Skeletal muscle tissue (tissue), 4 donors: ENCODE data around the gene TCF12. TPM values are rescaled to one million over a fixed set of nuclear protein-coding genes. Genes with fewer than 3 reads are reported as not detected.

Experiments used
- H3K27ac ChIP-seq: one replicate; pipeline ENCODE4 v1.7.0; 2013; ENCODE audit warnings: mild to moderate bottlenecking, low read depth, low read length, inconsistent platforms
- H3K27me3 ChIP-seq, 3 donors: one replicate each; pipeline ENCODE4 v1.7.0; 2013; ENCODE audit warnings: low read length in 3 of 3; ENCODE audit not compliant: control insufficient read depth in 3 of 3, insufficient read depth in 3 of 3
- H3K36me3 ChIP-seq, 3 donors: one replicate each; pipeline ENCODE4 v1.7.0; 2013; ENCODE audit warnings: low read length in 3 of 3; ENCODE audit not compliant: control insufficient read depth in 3 of 3, insufficient read depth in 3 of 3
- H3K4me1 ChIP-seq, 3 donors: one replicate each; pipeline ENCODE4 v1.7.0; 2013; ENCODE audit warnings: low read length in 3 of 3, mild to moderate bottlenecking in 3 of 3; ENCODE audit not compliant: control insufficient read depth in 3 of 3, insufficient read depth in 3 of 3
- H3K4me3 ChIP-seq, 3 donors: one replicate each; pipeline ENCODE4 v1.7.0; 2013; ENCODE audit warnings: low read length in 3 of 3
- H3K9ac ChIP-seq, 3 donors: one replicate each; pipeline ENCODE4 v1.7.0; 2013; ENCODE audit warnings: low read length in 3 of 3, mild to moderate bottlenecking in 3 of 3, moderate library complexity in 2 of 3, low read depth in 1 of 3
- H3K9me3 ChIP-seq, 3 donors: one replicate each; pipeline ENCODE4 v1.7.0; 2013; ENCODE audit warnings: low read length in 3 of 3; ENCODE audit not compliant: control insufficient read depth in 3 of 3
- total RNA-seq: library from RNA; depleted of rRNA; stranded (reverse); fragments of >200 nt; gene quantifications from one replicate; pipeline ENCODE4 v1.2.3, GENCODE V29; 2014
- donor health status: Osteomylitis.

The TCF12 gene
- total RNA-seq, 1 donor from 2014 or later = 136 TPM

- H3K4me3 ChIP-seq = no peak overlapping the region
- no peak overlapping the region for H3K27ac ChIP-seq
- peaks cover 4 to 27% (median 21%) of the 10 kb centered on the region in 3 donors for H3K36me3 ChIP-seq
- no peaks in the 10 kb centered on the region for H3K4me1 ChIP-seq
- H3K27me3 ChIP-seq = no peaks in the 10 kb centered on the region
- no peak overlapping the region for H3K9ac ChIP-seq
- H3K9me3 ChIP-seq = no peaks in the 10 kb centered on the region
These were observed 360.0 kb downstream of the TCF12 start for GRCh38 chr15:57278439-57278838.

GRCh38 chr15:57280464-57280863 lies 362.0 kb downstream of the TCF12 start:
- Histone ChIP-seq H3K4me1 (no peaks in the 10 kb centered on the region), H3K27ac (no peak overlapping the region), H3K36me3 (peaks cover 1 to 26% (median 13%) of the 10 kb centered on the region in 3 donors), H3K9ac (no peak overlapping the region), H3K27me3 (no peaks in the 10 kb centered on the region), H3K4me3 (no peak overlapping the region), H3K9me3 (no peaks in the 10 kb centered on the region)

GRCh38 chr15:57281321-57281720 lies 362.9 kb downstream of the TCF12 start:
- no peak overlapping the region for H3K9ac ChIP-seq
- H3K36me3 ChIP-seq = peaks cover 0 to 28% (median 18%) of the 10 kb centered on the region in 3 donors
- no peaks in the 10 kb centered on the region for H3K9me3 ChIP-seq

GRCh38 chr15:57282686-57283085 lies 364.2 kb downstream of the TCF12 start:
- no peak overlapping the region for H3K4me3 ChIP-seq
- H3K27me3 ChIP-seq = no peaks in the 10 kb centered on the region
- no peak overlapping the region for H3K9ac ChIP-seq
- H3K4me1 ChIP-seq = no peaks in the 10 kb centered on the region
- no peak overlapping the region for H3K27ac ChIP-seq
- H3K9me3 ChIP-seq = no peaks in the 10 kb centered on the region
- peaks cover 0 to 37% (median 25%) of the 10 kb centered on the region in 3 donors for H3K36me3 ChIP-seq

More at GRCh38 chr15:57281321-57281720, 362.9 kb downstream of the TCF12 start:
- no peaks in the 10 kb centered on the region for H3K27me3 ChIP-seq
- H3K4me3 ChIP-seq = no peak overlapping the region
- H3K27ac ChIP-seq = no peak overlapping the region
- no peaks in the 10 kb centered on the region for H3K4me1 ChIP-seq

- H3K4me1 ChIP-seq = no peaks in the 10 kb centered on the region
- H3K27me3 ChIP-seq = no peaks in the 10 kb centered on the region
- no peak overlapping the region for H3K4me3 ChIP-seq
- H3K9me3 ChIP-seq = no peaks in the 10 kb centered on the region
- no peak overlapping the region for H3K9ac ChIP-seq
- peaks cover 2 to 37% (median 25%) of the 10 kb centered on the region in 3 donors for H3K36me3 ChIP-seq
- H3K27ac ChIP-seq = no peak overlapping the region
These were observed 365.5 kb downstream of the TCF12 start for GRCh38 chr15:57283774-57284503.

- Histone ChIP-seq H3K36me3 (peaks cover 2 to 34% (median 25%) of the 10 kb centered on the region in 3 donors), H3K9me3 (no peaks in the 10 kb centered on the region), H3K27me3 (no peaks in the 10 kb centered on the region), H3K9ac (no peak overlapping the region), H3K4me1 (no peaks in the 10 kb centered on the region), H3K4me3 (no peak overlapping the region), H3K27ac (no peak overlapping the region)
These were observed 366.1 kb downstream of the TCF12 start for GRCh38 chr15:57284535-57284934.

- Histone ChIP-seq H3K9me3 (no peaks in the 10 kb centered on the region), H3K4me3 (no peak overlapping the region), H3K4me1 (no peaks in the 10 kb centered on the region), H3K36me3 (peaks cover 2 to 35% (median 25%) of the 10 kb centered on the region in 3 donors), H3K27me3 (no peaks in the 10 kb centered on the region), H3K27ac (no peak overlapping the region), H3K9ac (no peak overlapping the region)
These were observed 366.9 kb downstream of the TCF12 start for GRCh38 chr15:57285386-57285785.

GRCh38 chr15:57286446-57287122 lies 368.1 kb downstream of the TCF12 start:
- H3K27me3 ChIP-seq = no peaks in the 10 kb centered on the region
- peaks cover 2 to 38% (median 29%) of the 10 kb centered on the region in 3 donors for H3K36me3 ChIP-seq
- H3K9ac ChIP-seq = no peak overlapping the region
- H3K4me1 ChIP-seq = no peaks in the 10 kb centered on the region
- H3K9me3 ChIP-seq = no peaks in the 10 kb centered on the region
- no peak overlapping the region for H3K27ac ChIP-seq
- H3K4me3 ChIP-seq = no peak overlapping the region

- Histone ChIP-seq H3K27ac (no peak overlapping the region), H3K4me1 (no peaks in the 10 kb centered on the region), H3K4me3 (no peak overlapping the region), H3K36me3 (peaks cover 4 to 38% (median 29%) of the 10 kb centered on the region in 3 donors), H3K9me3 (no peaks in the 10 kb centered on the region), H3K27me3 (no peaks in the 10 kb centered on the region), H3K9ac (no peak overlapping the region)
These were observed 368.7 kb downstream of the TCF12 start for GRCh38 chr15:57287123-57287521.

GRCh38 chr15:57288926-57289580 lies 370.6 kb downstream of the TCF12 start:
- no peaks in the 10 kb centered on the region for H3K4me1 ChIP-seq
- H3K4me3 ChIP-seq = no peak overlapping the region
- no peaks in the 10 kb centered on the region for H3K27me3 ChIP-seq
- no peaks in the 10 kb centered on the region for H3K9me3 ChIP-seq
- peaks cover 4 to 32% (median 21%) of the 10 kb centered on the region in 3 donors for H3K36me3 ChIP-seq
- no peak overlapping the region for H3K9ac ChIP-seq
- H3K27ac ChIP-seq = no peak overlapping the region
